Astrocyte of the cerebellum (primary cell): ENCODE results near the gene RIPK3.

ENCODE experiments used
- DNase-seq: peaks from one replicate; pipeline ENCODE4 v3.0.0-alpha.2; 2011; ENCODE audit warnings: low read depth
- H3K4me3 ChIP-seq: 2 replicates; pipeline ENCODE4 v1.5.1; 2011; ENCODE audit warnings: mild to moderate bottlenecking, low read depth, low read length, moderate library complexity
- CTCF ChIP-seq: IDR thresholded peaks from 2 replicates; pipeline ENCODE4 v1.5.1; 2012; ENCODE audit warnings: low read length, low read depth, moderate library complexity, mild to moderate bottlenecking; ENCODE audit errors: missing control alignments
- in situ Hi-C: cut with HindIII; loops from 2 replicates; pipeline ENCODE4 v1.10.0; 2017; ENCODE audit warnings: low sequenced_read_pairs

RIPK3 gene

DNA sequence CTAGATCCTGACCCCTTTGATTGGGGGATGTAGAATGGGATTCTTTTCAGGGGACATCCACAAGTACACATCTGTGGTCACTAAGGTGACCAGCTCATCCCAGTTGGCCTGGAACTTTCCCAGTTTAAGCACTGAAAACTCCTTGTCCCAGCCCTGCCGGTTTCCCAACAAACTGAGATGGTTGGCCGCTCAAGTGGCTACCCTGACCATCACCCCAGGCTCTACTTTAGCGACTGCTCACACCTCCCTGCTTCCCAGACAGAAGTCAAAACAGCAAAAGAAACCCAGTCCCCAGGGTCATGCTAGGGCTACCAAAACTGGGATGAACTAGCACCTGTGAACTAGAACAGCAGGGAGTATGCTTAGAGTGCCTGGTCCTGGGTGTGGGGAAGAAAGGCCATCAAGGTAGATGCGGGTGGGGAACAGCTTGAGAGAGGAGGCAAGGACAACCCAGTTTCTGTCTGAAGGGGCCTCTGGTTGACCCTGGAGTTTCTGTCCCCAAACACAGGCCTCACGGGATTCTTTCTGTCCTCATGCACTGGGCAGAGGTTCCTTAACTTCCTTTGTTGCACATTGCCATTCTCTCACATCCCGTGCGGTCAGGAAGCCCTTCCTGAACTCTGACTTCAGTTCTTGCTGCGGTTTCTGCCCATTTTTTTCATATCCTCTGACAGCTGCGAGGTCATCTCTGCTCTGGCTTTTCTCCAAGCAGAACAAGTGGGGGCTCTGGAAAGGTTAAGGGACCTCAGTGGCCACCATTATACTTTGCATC, 26.9 kb downstream of the RIPK3 start:
- no peak overlapping the region for H3K4me3 ChIP-seq
- in situ Hi-C loops: no loop called here
- TF ChIP-seq CTCF: no peak
- DNase-seq: no peak

DNA sequence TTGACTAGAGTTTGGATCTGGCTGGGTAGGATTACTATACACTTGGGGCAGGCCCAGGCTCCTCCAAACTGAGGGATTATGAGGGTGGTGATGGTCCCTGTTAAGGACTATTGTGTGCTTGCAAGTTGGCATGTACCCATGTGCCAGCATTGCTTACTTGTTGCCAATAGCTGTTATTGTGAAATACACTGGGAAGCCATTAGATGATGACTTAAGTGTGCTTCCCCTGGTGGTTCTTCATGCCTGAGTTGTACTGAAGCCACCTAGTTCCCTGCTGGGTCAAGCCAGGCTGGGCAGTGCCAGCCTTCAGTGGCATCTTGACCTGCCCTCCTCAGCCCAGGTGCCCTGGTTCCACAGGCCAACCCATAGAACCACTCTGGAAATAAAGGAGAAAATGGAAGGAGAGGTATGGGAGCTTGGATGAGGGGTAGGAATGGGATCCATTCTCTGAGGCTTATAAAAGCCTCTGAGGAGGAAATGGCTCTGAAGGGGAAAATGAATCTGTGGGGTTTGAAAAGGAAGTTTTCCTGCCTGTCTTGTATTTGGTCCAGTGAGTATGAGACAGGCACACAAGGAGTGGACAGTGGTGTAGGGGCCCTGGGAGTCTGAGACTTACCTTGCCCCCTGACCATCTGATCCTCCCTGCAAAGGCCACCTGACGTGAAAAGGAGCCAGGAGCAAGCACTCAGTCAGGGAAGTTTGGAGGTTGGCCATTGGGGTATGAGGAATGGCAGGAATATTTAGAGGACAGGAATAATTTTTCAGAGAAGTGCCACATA, 27.8 kb downstream of the RIPK3 start:
- in situ Hi-C loops: no loop called here
- H3K4me3 ChIP-seq: no peak overlapping the region
- DNase-seq: no peak
- TF ChIP-seq CTCF: no peak

DNA sequence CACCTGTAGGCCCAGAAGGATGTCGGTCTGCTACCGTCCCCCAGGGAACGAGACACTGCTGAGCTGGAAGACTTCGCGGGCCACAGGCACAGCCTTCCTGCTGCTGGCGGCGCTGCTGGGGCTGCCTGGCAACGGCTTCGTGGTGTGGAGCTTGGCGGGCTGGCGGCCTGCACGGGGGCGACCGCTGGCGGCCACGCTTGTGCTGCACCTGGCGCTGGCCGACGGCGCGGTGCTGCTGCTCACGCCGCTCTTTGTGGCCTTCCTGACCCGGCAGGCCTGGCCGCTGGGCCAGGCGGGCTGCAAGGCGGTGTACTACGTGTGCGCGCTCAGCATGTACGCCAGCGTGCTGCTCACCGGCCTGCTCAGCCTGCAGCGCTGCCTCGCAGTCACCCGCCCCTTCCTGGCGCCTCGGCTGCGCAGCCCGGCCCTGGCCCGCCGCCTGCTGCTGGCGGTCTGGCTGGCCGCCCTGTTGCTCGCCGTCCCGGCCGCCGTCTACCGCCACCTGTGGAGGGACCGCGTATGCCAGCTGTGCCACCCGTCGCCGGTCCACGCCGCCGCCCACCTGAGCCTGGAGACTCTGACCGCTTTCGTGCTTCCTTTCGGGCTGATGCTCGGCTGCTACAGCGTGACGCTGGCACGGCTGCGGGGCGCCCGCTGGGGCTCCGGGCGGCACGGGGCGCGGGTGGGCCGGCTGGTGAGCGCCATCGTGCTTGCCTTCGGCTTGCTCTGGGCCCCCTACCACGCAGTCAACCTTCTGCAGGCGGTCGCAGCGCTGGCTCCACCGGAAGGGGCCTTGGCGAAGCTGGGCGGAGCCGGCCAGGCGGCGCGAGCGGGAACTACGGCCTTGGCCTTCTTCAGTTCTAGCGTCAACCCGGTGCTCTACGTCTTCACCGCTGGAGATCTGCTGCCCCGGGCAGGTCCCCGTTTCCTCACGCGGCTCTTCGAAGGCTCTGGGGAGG, 28.9 kb downstream of the RIPK3 start, which contains the start of gene LTB4R:
TSS of gene LTB4R (plus strand) at position 857 of the 959 bp plus-strand sequence. CDS start 4,150 bp downstream, outside the sequence.
- DNase-seq: peak; percentile 42
- in situ Hi-C loops: no loop called here
- peak within 1 kb of the TSS; percentile 20 for H3K4me3 ChIP-seq
- TF ChIP-seq CTCF: peak; percentile 23

DNA sequence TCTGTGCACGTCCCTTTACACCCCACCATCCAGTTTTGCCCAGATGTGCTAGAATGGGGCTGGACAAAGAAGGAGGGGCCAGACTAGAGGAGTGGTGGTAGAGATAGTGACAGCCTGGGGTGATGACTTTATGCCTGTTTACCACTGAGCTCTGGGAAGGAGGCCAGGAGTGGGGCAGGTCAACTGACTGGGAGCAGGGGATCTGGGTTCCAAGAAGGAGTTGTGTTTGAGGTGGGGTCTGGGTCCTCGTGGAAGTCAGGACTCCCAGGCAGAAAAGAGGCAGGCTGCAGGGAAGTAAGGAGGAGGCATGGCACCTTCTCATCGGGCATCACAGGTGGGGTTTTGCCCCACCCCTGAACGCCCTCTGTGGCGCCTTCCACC, 29.5 kb downstream of the RIPK3 start:
- no peak for DNase-seq
- no peak overlapping the region for H3K4me3 ChIP-seq
- in situ Hi-C loops: no loop called here
- TF ChIP-seq CTCF: no peak

DNA sequence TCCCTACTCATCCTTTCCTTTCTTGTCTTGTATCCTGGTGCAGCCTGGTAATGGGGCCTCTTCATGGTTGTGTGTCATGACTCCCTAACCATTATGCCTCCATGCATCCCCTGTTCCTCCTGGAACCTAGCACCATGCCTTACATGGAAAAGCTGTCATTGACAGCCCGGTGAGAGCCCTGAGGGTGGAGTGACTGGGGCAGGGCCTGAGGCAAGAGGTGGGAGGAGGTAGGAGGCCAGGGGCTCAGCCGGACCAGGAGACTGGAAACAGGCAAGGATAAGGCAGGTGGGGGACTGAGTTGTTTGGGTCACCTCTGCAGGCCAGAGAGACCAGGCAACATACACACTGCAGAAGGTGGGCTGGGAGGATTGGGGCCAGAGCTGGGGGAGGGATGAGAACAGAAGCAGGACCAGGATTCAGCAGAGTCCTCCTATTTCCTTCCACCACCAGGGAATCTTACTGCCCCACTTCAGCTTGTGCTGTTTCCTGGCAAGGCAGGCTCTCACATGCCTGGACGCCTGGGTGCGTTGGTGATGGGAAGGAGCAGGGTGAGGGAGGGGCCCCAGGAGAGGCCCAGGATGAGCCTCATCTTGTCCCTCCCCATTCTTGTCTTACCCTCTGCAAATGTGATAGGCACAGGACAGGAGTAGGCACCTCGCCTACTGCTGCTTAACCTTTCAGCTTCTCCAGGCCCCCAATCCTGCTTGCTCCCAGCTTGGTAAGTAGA, 30.1 kb downstream of the RIPK3 start, which contains the start of gene LTB4R2:
TSS of gene LTB4R2 (plus strand) at position 603 of the 727 bp plus-strand sequence. CDS start 525 bp downstream, outside the sequence.
- TF ChIP-seq CTCF: no peak
- H3K4me3 ChIP-seq: no peak within 1 kb of the TSS
- in situ Hi-C loops: no loop called here

More for the DNA sequence above, 30.1 kb downstream of the RIPK3 start, which contains the start of gene LTB4R2:
- DNase-seq: no peak
